8988T (cell line): Measurements from ENCODE around the gene SHISA2.
A peak's percentile ranks its signal among the peaks of the same experiment; 100 is the strongest.

Experiments used
- DNase-seq: peaks from one replicate; pipeline ENCODE4 v3.0.0; 2011

SHISA2 gene

DNA sequence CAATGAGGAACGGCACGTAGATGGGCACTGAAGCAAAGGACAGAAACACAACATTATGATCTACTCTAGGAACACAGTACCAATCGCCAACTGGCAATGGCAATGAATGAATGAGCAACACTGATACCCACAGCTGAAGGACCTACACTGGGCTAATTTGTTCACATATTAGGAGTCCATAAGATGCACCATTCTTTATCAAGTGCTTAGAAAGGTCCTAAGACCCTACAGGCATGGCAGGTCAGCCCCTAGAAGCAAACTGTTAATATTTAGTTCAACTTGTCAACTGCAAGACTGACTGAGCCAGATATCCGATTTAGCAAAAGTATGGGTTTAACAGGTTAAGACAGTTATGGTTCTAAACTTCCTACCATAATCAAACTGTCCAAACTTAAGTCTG, 4.8 kb downstream of the SHISA2 start:
- DNase-seq, result no peak

DNA sequence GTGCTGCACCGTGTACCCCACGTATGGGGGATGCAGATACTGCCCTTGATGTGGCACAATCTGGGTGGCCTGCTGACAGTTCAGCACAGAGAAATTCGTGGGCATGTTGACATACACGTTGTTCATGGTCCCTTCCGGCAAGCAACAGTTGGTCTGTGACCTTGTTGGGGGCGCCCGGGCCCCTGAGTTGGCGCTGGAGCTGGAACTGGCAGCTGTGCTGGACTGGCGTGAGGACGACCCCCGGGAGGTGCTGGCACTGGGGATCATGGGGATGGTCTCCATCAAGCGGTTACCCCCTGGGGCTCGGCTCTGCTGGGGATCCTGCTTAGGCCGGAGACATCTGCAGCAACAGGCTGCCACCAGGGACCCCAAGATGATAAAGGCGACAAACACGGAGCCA, 5.2 kb downstream of the SHISA2 start:
- no peak for DNase-seq

DNA sequence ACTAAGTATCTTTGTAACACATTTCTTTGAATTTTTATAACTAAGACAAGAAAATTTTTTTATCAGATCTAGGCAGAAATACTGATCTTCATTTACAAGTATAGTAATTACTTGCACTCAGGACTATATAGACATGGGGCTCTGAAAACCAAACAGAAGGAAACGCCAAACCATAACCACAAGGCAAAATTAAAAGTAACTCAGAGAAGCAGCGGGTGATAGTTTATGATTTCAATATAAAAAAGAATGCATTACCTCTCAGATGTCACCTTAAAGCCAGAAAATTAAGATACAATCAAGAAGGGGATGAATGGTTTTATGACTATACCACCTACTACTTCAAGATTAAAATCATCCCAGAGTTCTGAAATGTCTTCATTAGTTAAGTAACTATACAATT, 6.7 kb downstream of the SHISA2 start:
- no peak for DNase-seq

DNA sequence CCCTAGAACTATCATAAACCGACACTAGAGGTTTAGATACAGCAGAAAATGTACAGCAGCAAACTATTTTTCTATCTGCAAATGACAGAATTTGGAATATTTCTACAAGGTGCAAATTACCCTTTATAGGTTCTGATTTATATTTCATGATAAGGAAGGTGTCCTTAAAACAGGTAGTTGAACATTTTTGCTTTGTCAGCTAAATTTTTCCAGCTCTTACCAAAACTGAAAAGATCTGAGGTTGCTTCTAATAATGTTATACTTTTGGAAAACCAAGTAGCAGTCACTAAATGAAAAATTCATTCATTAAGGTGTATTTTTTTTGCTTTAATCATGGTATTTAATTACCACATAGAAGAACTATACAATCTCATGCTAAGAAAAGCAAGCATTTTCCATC, 9.0 kb downstream of the SHISA2 start:
- DNase-seq, result no peak

DNA sequence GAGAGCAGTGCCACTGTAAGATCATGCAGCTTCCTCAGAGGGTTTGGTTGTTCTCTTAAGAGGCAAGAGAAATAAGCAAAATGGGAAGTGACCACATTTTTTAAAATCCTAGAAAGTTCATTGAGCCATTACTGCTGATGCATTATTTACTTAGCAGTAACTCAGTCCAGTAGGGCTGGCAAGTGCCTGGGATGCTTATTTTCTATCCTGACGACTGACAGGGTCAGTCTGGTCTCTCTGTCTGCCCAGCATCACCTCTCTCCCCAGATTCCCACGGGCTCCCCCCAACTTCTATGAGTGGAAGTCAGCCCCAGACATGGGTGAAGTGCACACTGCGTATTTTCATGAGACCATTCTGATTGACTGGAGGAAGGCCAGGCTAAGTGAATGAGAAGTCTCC, 10.4 kb downstream of the SHISA2 start:
- DNase-seq, result no peak

DNA sequence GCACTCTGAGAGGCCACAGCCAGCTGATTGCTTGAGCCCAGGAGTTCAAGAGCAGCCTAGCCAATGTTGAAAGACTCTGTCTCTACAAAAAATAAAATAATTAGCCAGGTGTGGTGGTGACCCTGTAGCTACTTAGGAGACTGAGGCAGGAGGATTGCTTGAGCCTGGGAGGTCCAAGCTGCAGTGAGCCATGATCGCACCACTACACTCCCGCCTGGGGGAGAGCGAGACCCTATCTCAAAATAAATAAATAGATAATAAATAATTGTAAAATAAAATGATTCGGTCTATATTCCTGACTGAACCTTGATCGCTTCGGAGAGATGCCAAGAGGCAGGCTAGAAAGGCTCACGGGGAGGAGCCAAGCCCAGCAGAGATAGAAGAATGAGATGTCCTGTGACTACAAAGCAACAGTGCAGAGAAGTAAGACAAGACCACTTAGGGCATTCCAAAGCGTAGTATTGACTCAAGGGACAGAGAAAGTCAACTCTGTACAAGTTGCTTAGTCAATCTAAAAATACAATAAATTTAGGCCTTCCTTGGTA, 12.8 kb downstream of the SHISA2 start:
- DNase-seq, result no peak

DNA sequence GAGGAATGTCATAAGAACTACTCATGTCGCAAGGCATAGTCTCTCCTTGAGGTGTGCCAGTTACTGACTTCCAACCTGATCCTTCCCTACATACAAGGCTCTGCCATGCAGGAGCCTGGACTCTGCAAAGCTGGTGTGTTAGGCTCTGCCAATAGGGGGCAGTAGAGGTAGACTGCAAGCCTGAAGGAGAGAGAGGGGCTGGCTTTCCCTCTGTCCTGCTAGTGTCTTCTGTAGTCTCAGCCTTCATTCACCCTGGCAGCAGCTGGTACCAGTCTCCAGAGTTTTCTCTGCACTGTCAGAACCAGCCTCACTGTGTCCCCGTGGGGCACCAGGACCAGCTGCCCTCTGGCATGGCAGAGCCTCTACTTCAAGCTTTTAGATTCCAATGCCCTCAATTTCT, 14.5 kb downstream of the SHISA2 start:
- no peak for DNase-seq

DNA sequence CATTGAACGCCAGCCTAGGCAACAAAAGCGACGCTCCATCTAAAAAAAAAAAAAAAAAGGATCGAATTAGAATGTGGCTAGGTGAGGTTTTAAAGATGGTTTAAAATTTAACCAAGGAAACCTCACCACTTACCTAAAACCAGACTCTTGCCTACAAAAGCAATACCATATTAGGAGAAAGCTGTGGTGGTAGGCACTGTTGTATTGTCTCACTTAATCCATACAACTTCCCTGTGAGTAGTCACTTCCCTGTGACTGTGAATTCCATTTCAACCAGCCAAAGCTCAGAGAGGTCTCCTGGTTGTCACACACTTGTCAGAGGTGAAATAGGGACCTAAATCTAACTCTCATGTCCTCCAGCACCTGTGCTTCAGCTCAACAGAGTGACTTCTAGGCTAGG, 15.4 kb downstream of the SHISA2 start:
- no peak for DNase-seq

DNA sequence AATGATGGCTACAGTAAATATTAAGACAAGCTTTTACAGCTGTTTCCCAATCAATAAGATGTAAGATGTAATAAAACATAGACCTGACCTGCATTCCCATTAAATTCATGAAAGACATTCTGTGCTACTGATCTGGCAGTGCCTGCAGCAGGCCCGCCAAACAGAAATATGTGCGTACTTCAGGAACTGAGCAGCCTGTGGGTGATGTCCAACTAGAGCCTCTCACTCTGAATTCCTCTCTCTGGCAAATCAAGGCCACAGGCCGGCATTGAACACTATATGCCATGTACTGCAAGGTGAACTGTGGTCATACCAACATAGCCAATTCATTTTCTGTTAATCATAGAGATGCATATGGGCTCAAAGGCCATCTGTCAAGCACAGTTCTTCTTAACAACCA, 17.8 kb downstream of the SHISA2 start:
- no peak for DNase-seq

DNA sequence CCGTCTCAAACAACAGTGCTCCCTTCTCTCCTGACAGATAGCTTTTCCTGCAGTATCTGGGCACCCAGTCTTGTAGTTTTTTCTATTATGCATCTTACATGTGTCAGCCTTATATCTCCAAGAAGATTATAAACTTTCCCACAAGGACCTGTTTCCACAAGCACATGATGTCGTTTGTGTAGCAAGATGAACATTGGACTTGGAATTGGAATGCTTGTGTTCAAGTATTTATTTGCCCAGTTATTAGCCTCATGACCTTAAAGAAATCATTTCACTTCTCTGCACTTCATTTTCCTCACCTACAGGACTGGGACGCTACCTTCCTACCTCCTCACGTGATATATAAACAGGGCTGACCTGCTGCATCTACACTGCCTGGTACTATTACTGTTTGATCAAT, 21.5 kb downstream of the SHISA2 start:
- no peak for DNase-seq

DNA sequence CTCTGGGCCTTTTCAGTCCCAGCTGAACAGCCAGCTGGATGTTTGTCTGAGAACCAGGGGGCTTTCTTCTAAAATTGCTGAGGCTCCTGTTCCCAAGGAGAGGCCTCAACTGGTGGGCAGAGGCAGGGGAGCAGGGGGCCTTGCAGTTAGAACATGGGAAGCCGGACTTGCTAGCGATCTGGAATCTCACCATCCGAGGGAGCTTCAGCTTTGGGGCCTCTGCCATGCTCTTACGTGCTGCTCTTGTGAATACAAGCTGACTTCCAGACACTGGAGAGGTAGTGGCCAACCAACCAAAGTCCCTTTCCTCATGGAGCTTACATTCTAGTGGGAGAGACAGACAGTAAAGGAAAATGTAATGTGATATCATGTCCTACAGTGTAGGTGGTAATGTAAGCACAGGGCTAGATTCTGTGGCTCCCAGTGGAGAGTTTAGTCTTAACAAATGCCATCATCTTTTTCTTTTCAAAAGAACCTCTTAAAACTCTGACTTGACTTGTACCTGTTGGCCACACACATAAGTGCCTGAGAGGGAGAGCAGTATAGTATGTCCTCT, 22.2 kb downstream of the SHISA2 start:
- no peak for DNase-seq

DNA sequence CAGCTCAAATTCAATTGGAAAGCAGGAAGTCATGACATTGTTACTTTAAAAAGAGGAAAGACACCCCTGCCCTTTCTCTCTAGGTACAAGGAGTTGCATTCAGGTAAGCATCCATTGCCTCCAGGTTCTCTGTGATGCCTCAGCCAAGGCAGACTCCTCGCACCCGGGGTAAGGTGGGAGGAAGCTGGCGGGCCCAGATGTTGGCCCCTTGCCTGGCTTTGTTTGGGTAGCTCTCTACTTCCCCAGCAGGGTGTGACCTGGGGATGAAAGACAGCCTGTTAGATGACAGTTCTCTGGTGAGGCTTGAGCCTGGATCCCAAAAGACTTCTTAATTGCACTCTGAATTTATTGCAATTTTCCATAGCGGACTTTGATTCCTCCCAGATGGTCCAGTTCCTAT, 25.6 kb downstream of the SHISA2 start:
- DNase-seq, result no peak

DNA sequence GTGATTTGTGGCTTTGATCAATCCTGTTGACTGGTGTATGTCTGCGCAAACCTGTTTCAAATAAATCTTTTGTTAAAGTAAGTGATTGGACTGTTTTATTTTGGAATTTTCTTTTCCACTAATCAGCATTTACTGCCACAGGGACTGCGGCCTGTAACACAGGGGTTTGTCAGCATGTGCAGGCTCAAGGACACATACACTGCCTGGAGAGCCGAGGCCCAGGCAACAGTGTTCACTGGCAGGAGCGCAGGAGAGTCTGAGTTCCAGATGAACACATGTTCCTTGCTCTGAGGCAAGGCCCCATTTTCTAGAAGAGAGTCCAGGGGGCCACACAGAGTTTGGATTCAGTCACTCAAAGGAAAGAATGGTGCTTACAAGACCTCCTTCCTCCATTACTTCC, 26.0 kb downstream of the SHISA2 start:
- no peak for DNase-seq

DNA sequence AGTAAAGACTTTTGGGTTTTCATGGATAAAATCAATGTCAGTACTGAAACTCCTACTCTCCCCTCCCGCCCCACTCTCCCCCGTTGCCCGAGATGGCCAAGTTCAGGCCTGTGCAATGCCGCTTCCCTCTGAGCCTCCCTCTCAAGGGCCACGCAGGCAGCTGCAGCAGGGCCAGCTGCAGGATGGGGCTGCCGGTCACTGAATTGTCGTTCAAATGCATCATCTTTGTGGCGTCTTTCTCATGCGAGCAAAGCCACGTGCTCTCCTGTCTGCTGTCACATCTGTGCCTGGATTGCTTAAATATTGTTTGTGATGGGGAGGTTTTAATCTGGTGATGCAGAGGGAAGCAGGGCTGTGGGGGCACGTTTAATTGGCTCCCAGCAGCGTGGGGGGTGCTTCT, 26.6 kb downstream of the SHISA2 start:
- DNase-seq, result no peak

DNA sequence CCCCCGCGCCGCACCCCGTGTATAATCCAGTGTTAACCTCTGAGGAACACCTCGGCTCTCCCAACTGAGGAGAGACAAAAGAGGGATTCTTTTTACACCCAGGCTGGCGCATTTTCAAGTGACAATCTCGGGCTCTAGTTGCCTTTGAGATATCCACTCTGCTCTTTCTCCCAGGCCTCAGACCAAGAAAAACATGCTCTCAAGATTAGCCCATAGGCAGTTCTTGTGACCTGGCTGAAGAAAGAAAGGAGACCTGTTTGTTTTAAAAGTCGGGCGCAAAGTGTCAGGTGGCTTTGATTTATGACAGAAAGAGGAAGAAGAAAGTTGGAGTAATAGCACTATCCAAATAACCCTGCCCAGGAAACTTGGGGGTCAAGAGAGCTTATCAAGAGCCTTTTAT, 27.3 kb downstream of the SHISA2 start:
- no peak for DNase-seq

DNA sequence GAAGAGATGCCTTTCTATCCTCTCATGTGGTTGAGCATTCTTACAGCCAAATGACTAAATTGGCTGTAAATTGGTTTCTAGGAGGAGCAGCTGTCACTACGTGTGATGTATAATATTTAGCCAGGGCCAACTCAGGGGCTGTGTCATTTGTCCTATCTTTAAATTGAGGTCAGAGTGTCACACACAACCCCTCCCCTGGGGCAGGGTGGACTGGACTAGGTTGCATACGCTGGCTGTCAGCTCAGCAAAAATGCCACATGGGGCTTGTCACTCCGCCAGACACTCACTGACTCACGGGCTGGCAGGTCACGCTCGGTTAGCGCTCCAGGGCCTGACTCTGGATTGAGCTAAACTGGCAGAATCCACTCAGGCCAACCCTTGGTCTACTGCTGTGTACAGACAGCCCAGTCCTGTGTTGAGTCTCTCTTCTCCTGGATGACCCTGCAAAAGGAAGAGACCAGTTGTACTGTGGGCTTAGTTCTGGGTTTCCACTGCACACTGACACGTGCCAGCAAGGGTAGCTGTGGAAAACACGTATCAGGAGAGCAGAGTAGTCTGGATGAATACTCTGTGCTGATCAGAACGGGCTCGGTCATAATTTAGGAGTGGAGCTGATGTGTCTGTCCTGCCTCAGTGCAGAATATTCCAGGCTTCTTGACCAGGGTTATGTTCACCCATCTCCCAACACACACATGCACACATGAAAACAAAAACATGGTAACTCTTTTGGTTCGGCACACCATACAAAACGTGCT, 29.1 kb downstream of the SHISA2 start:
- peak; percentile 32 for DNase-seq

DNA sequence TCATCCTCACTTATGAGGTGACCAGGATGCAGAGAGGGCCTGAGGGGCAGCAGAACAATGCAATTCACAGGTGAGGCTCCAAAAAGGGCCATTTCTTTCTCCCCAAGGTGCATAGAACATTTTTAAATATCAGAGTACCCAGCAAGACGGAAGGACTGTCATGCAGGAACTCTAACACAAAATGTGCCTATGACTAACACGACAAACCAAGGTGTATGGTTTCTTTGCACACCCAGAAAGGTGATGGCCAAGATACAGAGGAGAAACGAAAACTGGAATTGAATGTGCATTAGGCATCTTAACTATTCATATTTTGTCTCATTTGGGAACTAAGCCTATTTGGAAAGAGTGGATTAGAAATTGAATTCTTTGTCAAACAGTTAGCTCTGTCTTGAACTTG, 29.9 kb downstream of the SHISA2 start:
- no peak for DNase-seq

DNA sequence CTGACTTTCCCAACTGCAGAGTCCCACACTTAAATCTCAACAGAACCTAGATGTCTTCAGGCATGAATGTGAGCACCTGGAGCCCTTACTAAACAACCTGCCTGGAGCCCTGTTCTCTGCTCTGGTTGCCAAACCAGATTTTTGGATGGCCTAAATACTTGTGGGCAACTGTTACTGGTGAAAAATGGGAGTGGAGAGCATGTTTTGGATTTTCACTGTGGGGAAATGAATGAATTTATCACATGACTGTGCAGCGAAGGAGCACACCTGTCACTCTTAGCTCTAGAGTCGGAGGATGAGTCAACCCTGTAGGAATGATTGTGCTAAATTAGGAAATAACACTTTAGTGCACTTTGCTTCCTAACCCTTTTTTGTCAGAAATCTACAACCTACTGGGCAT, 30.3 kb downstream of the SHISA2 start:
- DNase-seq, result no peak

DNA sequence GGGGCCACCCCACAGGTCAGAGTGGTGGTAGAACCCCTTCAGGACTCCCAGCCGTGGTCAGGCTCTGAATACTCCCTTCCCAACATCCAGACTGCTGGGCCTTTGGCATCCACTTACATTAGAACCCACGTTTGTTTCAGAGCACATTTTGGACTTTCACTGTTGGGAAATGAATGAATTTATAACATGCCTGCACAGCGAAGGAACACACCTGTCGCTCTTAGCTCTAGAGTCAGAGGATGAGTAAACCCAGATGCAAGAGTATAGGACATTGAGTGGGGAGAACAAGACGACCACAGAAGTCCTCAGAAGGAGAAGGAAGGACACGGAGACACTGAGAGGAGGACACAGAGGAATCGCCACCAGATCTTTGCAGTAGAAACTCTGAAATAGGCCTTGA, 30.9 kb downstream of the SHISA2 start:
- DNase-seq, result no peak

DNA sequence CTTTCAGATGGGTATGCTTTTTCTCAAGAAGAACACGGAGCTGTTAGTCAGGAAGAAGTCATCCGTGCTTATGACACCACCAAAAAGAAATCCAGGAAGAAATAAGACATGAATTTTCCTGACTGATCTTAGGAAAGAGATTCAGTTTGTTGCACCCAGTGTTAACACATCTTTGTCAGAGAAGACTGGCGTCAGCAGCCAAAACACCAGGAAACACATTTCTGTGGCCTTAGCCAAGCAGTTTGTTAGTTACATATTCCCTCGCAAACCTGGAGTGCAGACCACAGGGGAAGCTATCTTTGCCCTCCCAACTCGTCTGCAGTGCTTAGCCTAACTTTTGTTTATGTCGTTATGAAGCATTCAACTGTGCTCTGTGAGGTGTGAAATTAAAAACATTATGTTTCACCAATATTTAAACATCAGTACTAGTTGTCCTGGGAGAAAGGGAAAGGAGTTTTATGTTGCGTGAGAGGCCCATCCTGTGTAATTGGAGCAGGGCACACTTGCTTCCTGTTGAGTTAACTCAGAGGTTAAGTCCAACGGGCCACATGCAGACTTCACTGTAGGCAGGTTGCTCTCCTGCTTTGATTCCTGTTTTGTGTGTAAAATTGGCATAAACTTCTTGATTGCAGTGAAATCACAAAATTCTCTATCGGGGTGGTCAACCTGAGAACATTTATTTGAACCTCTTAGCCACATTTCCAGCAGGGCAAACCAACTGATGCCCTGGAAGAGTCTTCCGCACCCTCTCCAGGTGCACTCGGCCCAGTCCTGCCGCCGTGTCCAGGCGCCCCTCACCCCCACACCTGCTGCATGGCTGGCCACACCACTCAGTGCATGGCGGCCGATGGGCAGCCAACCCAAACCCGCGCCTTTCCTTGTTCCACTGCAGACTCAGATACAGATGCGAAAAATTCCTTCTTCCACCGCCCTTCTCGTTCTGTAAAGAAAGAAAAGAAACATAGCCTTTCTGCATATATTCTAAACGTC, 31.6 kb downstream of the SHISA2 start:
- no peak for DNase-seq

DNA sequence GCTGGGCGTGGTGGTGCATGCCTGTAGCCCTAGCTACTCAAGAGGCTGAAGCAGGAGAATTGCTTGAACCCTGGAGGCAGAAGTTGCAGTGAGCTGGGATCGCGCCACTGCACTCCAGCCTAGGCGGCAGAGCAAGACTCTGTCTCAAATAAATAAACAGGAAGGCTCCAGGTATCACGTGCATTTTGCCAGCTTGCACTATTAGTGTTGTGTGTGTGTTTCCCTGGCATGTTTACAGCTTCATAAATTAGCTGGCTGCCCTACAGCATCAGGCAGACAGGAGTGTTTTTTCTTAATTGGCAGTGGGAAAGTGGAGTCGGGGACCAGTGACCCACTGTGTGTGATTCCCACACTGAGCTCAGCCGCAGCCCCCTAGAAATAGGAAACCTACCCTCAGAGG, 32.6 kb downstream of the SHISA2 start:
- DNase-seq, result no peak

DNA sequence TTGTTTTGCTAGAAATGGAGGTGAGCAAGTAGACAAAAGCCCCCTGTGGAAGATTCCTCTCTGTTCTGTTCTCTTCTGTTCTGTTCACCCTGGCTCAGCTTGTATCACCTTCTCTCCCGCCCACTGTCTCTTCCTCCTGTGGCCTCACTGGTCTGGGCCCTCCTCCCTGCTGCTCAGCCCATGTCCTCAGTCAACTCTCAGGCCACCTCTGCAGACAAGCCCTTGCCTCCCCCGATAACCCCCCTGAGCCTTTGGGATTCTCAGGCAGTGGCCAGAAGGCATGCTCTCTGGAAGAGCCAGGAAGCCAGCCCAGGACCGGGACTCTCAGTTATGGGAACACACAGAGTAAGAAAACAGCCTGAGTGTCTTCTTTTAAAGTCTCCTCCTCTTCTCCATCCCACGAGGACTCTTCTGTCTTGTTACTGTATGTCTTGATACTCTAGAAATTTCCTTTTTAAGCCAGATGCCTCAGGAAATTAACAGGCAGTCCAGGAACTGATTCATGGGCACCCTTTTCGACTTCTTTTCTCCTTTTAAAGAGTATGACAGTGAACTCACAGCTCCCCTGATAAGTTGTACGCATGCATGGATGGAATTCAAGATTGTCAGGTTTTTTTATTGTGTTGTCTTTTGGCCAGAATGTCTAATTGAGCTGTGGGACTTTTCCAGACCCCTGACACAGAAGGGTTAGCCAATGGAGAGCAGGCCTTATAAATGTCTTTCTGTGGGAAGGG, 33.7 kb downstream of the SHISA2 start:
- no peak for DNase-seq
